K562 (cell line): Measurements from ENCODE around the gene TMEM92. TPM values are rescaled to one million over a fixed set of nuclear protein-coding genes. Genes with fewer than 3 reads are reported as not detected.

Experiments
- ATAC-seq: fragments of 200-7000 bp; cut with Tn5 transposase; 3 replicates; pipeline ENCODE4 v1.9.1; 2020; ENCODE audit warnings: moderate library complexity
- BruUV-seq: library from RNA; stranded (reverse); fragments of 400-500 nt; replicated peaks from 2 replicates; lab custom pipeline; 2021; lab: Mats Ljungman, UMichigan
- CTCF ChIA-PET: fragments of 300-600 bp; formaldehyde crosslinking; extraction: SDS; loops from one replicate; lab custom pipeline; 2021; ENCODE audit warnings: low intra/inter-chr PET ratio; lab: Yijun Ruan, JAX
- POLR2A ChIA-PET: fragments of 300-600, 350-650 bp; sonication (Branson Sonifier 250); formaldehyde crosslinking; extraction: SDS; loops from one replicate; lab custom pipeline; 2021; ENCODE audit warnings: antibody characterized with exemption, inconsistent platforms; lab: Yijun Ruan, JAX
- DNase-seq, 4 experiments: peaks; one replicate each; pipeline versions ENCODE4 v3.0.0 to v3.0.0-alpha.2; 2011 to 2018; ENCODE audit warnings: low spot score in 3 of 4, mixed read lengths in 3 of 4; ENCODE audit errors: extremely low read depth in 1 of 4
- FAIRE-seq: peaks from 2 replicates; lab custom pipeline; 2011; peaks lifted over from hg19 to GRCh38; lab: Jason Lieb, UNC
- H2AFZ ChIP-seq: 2 replicates; pipeline ENCODE4 v1.6.0; 2011; ENCODE audit warnings: low read depth, low read length, control low read depth, inconsistent platforms
- H3K27ac ChIP-seq: fragments of 200-600 bp; 3 replicates; pipeline ENCODE4 v1.8.0; 2011; ENCODE audit warnings: low read depth, mild to moderate bottlenecking, control low read depth, inconsistent platforms, low read length, moderate library complexity, mixed read lengths; ENCODE audit errors: extremely low read depth
- H3K27me3 ChIP-seq, 2 experiments: fragments of 300-600 bp in 1 of 2; 2 replicates in 1 of 2; 3 replicates in 1 of 2; pipeline versions ENCODE4 v1.6.0 to v1.8.0; 2011; ENCODE audit warnings: inconsistent platforms in 2 of 2, low read length in 2 of 2, mild to moderate bottlenecking in 1 of 2, mixed read lengths in 1 of 2, moderate library complexity in 1 of 2; ENCODE audit not compliant: control insufficient read depth in 2 of 2, insufficient read depth in 2 of 2
- H3K36me3 ChIP-seq: fragments of 300-600 bp; 3 replicates; pipeline ENCODE4 v1.8.0; 2011; ENCODE audit warnings: mild to moderate bottlenecking, low read length, inconsistent platforms; ENCODE audit not compliant: control insufficient read depth, insufficient read depth
- H3K4me1 ChIP-seq, 2 experiments: fragments of 200-600 bp in 1 of 2; replicated peaks in 1 of 2; 2 replicates in 1 of 2; 3 replicates in 1 of 2; pipeline versions ENCODE4 v1.5.1 to v1.8.0; 2011; ENCODE audit warnings: inconsistent platforms in 2 of 2, low read length in 2 of 2, mild to moderate bottlenecking in 1 of 2, mixed read lengths in 1 of 2, moderate library complexity in 1 of 2; ENCODE audit not compliant: control insufficient read depth in 2 of 2, insufficient read depth in 2 of 2
- H3K4me2 ChIP-seq: 2 replicates; pipeline ENCODE4 v1.6.1; 2011; ENCODE audit warnings: low read length, control low read depth, inconsistent platforms, mixed read lengths; ENCODE audit not compliant: insufficient read depth
- H3K4me3 ChIP-seq: fragments of 200-600 bp; sonication (generic), shearing (Covaris generic); 2 replicates; pipeline ENCODE4 v1.5.1; 2016; ENCODE audit warnings: control low read depth, inconsistent platforms
- H3K79me2 ChIP-seq: fragments of 200-600 bp; 3 replicates; pipeline ENCODE4 v1.8.0; 2011; ENCODE audit warnings: low read length, inconsistent platforms; ENCODE audit not compliant: control insufficient read depth, insufficient read depth
- H3K9ac ChIP-seq, 2 experiments: 2 replicates each; pipeline versions ENCODE4 v1.6.0 to v1.6.1; 2011; ENCODE audit warnings: low read depth in 2 of 2, low read length in 2 of 2, control low read depth in 1 of 2, inconsistent platforms in 1 of 2, mild to moderate bottlenecking in 1 of 2, mixed read lengths in 1 of 2; ENCODE audit not compliant: insufficient read depth in 1 of 2
- H3K9me1 ChIP-seq: one replicate; pipeline ENCODE4 v1.6.0; 2011; ENCODE audit warnings: inconsistent platforms, mild to moderate bottlenecking, low read length, moderate library complexity; ENCODE audit not compliant: control insufficient read depth, insufficient read depth
- H3K9me3 ChIP-seq: replicated peaks from 2 replicates; pipeline ENCODE4 v1.5.1; 2011; ENCODE audit warnings: low read depth, low read length, inconsistent platforms; ENCODE audit not compliant: control insufficient read depth, insufficient read depth
- H4K20me1 ChIP-seq: replicated peaks from 2 replicates; pipeline ENCODE4 v1.6.1; 2011; ENCODE audit warnings: low read length, inconsistent platforms, mixed read lengths; ENCODE audit not compliant: control insufficient read depth, insufficient read depth
- CBX1 ChIP-seq: sonication (generic); IDR thresholded peaks from 2 replicates; pipeline ENCODE4 v1.6.1; 2016; ENCODE audit warnings: antibody characterized with exemption, low read depth, mild to moderate bottlenecking
- CHCHD3 ChIP-seq: fragments of 250-450 bp; sonication (Bioruptor Pico); IDR thresholded peaks from 2 replicates; pipeline ENCODE4 v2.1.2; 2022; ENCODE audit warnings: mild to moderate bottlenecking
- NFE2 ChIP-seq: IDR thresholded peaks from 2 replicates; pipeline ENCODE4 v1.6.1; 2014; ENCODE audit warnings: antibody characterized with exemption, low read depth
- RFX1 ChIP-seq: fragments of 450-650 bp; IDR thresholded peaks from 2 replicates; pipeline ENCODE4 v1.6.1; 2016; ENCODE audit warnings: mild to moderate bottlenecking, moderate library complexity
- SP1 ChIP-seq: sonication (generic); formaldehyde crosslinking; IDR thresholded peaks from 2 replicates; pipeline ENCODE4 v1.8.1; 2022; ENCODE audit warnings: mild to moderate bottlenecking, missing genetic modification reagents
- ZNF668 ChIP-seq: fragments of 250-450 bp; sonication (Bioruptor Pico); IDR thresholded peaks from 2 replicates; pipeline ENCODE4 v1.8.0; 2022; ENCODE audit warnings: mild to moderate bottlenecking, inconsistent platforms
- whole genome bisulfite sequencing: fragments of 100-300 bp; shearing (Covaris generic); methylation state at CpG from one replicate; pipeline ENCODE4 v1.1.6; 2016; ENCODE audit warnings: low coverage, mixed read lengths; ENCODE audit not compliant: insufficient coverage; ENCODE audit errors: missing lambda C conversion rate; 5-methylcytosine and 5-hydroxymethylcytosine counted together
- in situ Hi-C: fragments of 300-500 bp; cut with MboI; formaldehyde crosslinking; loops from 4 replicates; pipeline ENCODE4 v1.15.0; 2018; ENCODE audit warnings: inconsistent platforms, mixed read lengths
- intact Hi-C: fragments of 100-400 bp; cut with micrococcal nuclease; formaldehyde crosslinking; loops from 2 replicates; pipeline ENCODE4 v1.14.2; 2022
- polyA plus RNA-seq, 8 experiments: library from polyadenylated mRNA; depleted of rRNA in 4 of 8; stranded (reverse) in 5 of 8; unstranded in 3 of 8; fragments of >200 nt; fragmentation: Nextera tagmentation in 2 of 8; fragmentation: Illumina TruSeq in 1 of 8; extraction: Ambion mirVana in 2 of 8; extraction: Trizol in 1 of 8; gene quantifications; 2 replicates each; pipeline versions ENCODE4 v1.2.1 to v1.2.3, GENCODE V29; 2011 to 2014; ENCODE audit warnings: inconsistent platforms in 1 of 8, missing spikeins in 1 of 8
- total RNA-seq, 7 experiments: library from RNA; depleted of rRNA in 6 of 7; stranded (reverse); fragments of >200 nt in 6 of 7; fragmentation: Illumina TruSeq in 2 of 7; extraction: Trizol in 2 of 7; gene quantifications; 2 replicates each; pipeline versions ENCODE4 v1.2.1 to v1.2.3, GENCODE V29; 2011 to 2021; ENCODE audit warnings: low replicate concordance in 1 of 7
- TF ChIP-seq, protein P1 (sequence below), 2 experiments: fragments of 450-650 bp in 1 of 2; sonication (generic) in 1 of 2; formaldehyde crosslinking; conservative IDR thresholded peaks; 2 replicates each; pipeline versions ENCODE4 v1.4.0 to v1.8.1; 2020 to 2022; ENCODE audit warnings: mild to moderate bottlenecking in 1 of 2, missing genetic modification reagents in 1 of 2
- TF ChIP-seq, protein P2 (sequence below): fragments of 250-450 bp; sonication (Bioruptor Pico); IDR thresholded peaks from 2 replicates; pipeline ENCODE4 v1.8.0; 2021; ENCODE audit warnings: borderline replicate concordance, mild to moderate bottlenecking, moderate library complexity; ENCODE audit not compliant: poor library complexity, severe bottlenecking
- TF ChIP-seq, protein P3 (sequence below): fragments of 450-650 bp; IDR thresholded peaks from 2 replicates; pipeline ENCODE4 v1.6.1; 2017; ENCODE audit warnings: antibody characterized with exemption, mild to moderate bottlenecking
- TF ChIP-seq, protein P4 (sequence below): fragments of 150-350 bp; IDR thresholded peaks from 2 replicates; pipeline ENCODE4 v1.6.1; 2014; ENCODE audit warnings: low read depth, mild to moderate bottlenecking, low read length, borderline replicate concordance

The TMEM92 gene
- total and polyA plus RNA-seq, 9 of the 15 experiments (the other 6 are each of a cell fraction or from before 2014, with no cell fraction given), result 0.14 to 2.1 (median 0.40) TPM

DNA sequence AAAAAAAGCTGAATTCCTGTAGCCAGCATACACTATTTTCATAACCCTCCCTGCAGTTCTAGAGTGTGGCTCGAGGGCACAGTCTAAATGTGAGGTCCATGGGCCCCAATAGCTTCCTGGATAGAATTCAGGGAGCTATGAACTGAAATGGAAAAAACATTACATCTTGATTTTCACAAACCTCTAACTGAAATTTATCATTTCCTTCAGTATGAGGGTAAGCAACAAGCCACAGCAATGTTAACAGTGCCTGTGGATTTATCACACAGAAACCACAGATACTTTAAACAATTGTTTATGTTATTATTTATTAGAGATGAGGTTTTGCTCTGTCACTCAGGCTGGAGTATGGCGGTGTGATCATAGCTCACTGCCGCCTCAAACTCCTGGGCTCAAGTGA is 18.2 kb downstream of the TMEM92 start:
- intact Hi-C loops, result loop anchor here (10.0 kb wide), 1 partner anchor 182 kb away; the partner anchor contains the start of gene RSAD1
- H4K20me1 ChIP-seq, result no peaks in the 10 kb centered on the region
- no peak overlapping the region for H3K4me2 ChIP-seq
- no peak overlapping the region for H3K27ac ChIP-seq
- no peaks in the 10 kb centered on the region for H3K9me1 ChIP-seq
- H3K4me1 ChIP-seq, result peaks cover 0 to 14% of the 10 kb centered on the region in 2 experiments; a peak in 3 of 5 replicates
- in situ Hi-C loops, result loop anchor here (5.0 kb wide), 1 partner anchor 195 kb away; the partner anchor contains the start of gene PDK2
- no peak for DNase-seq
- no peaks in the 10 kb centered on the region for H3K9me3 ChIP-seq
- WGBS, result 15% methylated on average over 3 of the region's 3 CpGs
- no peak overlapping the region for H3K9ac ChIP-seq
- TF ChIP-seq CBX1 (no peak), RFX1 (no peak), NFE2 (no peak), CHCHD3 (CRISPR knock-in tag) (no peak), ZNF668 (CRISPR knock-in tag) (no peak), SP1 (CRISPR knock-in tag) (no peak)
- TF ChIP-seq, protein P1, sequence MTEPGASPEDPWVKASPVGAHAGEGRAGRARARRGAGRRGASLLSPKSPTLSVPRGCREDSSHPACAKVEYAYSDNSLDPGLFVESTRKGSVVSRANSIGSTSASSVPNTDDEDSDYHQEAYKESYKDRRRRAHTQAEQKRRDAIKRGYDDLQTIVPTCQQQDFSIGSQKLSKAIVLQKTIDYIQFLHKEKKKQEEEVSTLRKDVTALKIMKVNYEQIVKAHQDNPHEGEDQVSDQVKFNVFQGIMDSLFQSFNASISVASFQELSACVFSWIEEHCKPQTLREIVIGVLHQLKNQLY (CRISPR knock-in tag; conservative IDR thresholded peaks at IDR 0.05), result no peak
- TF ChIP-seq, protein P2, sequence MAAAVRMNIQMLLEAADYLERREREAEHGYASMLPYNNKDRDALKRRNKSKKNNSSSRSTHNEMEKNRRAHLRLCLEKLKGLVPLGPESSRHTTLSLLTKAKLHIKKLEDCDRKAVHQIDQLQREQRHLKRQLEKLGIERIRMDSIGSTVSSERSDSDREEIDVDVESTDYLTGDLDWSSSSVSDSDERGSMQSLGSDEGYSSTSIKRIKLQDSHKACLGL (CRISPR knock-in tag), result no peak
- TF ChIP-seq, protein P3, sequence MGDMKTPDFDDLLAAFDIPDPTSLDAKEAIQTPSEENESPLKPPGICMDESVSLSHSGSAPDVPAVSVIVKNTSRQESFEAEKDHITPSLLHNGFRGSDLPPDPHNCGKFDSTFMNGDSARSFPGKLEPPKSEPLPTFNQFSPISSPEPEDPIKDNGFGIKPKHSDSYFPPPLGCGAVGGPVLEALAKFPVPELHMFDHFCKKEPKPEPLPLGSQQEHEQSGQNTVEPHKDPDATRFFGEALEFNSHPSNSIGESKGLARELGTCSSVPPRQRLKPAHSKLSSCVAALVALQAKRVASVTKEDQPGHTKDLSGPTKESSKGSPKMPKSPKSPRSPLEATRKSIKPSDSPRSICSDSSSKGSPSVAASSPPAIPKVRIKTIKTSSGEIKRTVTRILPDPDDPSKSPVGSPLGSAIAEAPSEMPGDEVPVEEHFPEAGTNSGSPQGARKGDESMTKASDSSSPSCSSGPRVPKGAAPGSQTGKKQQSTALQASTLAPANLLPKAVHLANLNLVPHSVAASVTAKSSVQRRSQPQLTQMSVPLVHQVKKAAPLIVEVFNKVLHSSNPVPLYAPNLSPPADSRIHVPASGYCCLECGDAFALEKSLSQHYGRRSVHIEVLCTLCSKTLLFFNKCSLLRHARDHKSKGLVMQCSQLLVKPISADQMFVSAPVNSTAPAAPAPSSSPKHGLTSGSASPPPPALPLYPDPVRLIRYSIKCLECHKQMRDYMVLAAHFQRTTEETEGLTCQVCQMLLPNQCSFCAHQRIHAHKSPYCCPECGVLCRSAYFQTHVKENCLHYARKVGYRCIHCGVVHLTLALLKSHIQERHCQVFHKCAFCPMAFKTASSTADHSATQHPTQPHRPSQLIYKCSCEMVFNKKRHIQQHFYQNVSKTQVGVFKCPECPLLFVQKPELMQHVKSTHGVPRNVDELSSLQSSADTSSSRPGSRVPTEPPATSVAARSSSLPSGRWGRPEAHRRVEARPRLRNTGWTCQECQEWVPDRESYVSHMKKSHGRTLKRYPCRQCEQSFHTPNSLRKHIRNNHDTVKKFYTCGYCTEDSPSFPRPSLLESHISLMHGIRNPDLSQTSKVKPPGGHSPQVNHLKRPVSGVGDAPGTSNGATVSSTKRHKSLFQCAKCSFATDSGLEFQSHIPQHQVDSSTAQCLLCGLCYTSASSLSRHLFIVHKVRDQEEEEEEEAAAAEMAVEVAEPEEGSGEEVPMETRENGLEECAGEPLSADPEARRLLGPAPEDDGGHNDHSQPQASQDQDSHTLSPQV, result no peak
- TF ChIP-seq, protein P4, sequence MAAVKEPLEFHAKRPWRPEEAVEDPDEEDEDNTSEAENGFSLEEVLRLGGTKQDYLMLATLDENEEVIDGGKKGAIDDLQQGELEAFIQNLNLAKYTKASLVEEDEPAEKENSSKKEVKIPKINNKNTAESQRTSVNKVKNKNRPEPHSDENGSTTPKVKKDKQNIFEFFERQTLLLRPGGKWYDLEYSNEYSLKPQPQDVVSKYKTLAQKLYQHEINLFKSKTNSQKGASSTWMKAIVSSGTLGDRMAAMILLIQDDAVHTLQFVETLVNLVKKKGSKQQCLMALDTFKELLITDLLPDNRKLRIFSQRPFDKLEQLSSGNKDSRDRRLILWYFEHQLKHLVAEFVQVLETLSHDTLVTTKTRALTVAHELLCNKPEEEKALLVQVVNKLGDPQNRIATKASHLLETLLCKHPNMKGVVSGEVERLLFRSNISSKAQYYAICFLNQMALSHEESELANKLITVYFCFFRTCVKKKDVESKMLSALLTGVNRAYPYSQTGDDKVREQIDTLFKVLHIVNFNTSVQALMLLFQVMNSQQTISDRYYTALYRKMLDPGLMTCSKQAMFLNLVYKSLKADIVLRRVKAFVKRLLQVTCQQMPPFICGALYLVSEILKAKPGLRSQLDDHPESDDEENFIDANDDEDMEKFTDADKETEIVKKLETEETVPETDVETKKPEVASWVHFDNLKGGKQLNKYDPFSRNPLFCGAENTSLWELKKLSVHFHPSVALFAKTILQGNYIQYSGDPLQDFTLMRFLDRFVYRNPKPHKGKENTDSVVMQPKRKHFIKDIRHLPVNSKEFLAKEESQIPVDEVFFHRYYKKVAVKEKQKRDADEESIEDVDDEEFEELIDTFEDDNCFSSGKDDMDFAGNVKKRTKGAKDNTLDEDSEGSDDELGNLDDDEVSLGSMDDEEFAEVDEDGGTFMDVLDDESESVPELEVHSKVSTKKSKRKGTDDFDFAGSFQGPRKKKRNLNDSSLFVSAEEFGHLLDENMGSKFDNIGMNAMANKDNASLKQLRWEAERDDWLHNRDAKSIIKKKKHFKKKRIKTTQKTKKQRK, result no peak
- ChIA-PET POLR2A (interaction anchor here (0.6 to 1.0 kb wide), 3 partner anchors 19 to 200 kb away, joined by 3 read pairs; partner anchors contain the start of gene TMEM92), CTCF (interaction anchor here (1.0 kb wide), 1 partner anchor 92 kb away, joined by 3 read pairs; no protein-coding TSS in a partner anchor)
- H3K4me3 ChIP-seq, result no peak overlapping the region
- BruUV-seq, result no TSS peak
- no peak for ATAC-seq
- no peaks in the 10 kb centered on the region for H3K36me3 ChIP-seq
- no peak for FAIRE-seq
- no peak overlapping the region for H2AFZ ChIP-seq
- H3K27me3 ChIP-seq, result peaks cover 2 to 32% of the 10 kb centered on the region in 2 experiments; a peak in 3 of 5 replicates
- no peaks in the 10 kb centered on the region for H3K79me2 ChIP-seq
